Stimulated activated CD4-positive, alpha-beta T cell treated with anti-CD3 and anti-CD28 coated beads, TNF-alpha, amount 100 ng/mL, for 24 hours (primary cell): ENCODE results near the gene CD300LG.
A peak's percentile ranks its signal among the peaks of the same experiment; 100 is the strongest.
"Not testable (repeated sequence)": the region's sequence is repeated elsewhere in the genome, so short reads cannot be mapped to it uniquely, and the experiment has no call there.

ENCODE experiments used
- DNase-seq, 3 experiments: peaks; one replicate each; pipeline ENCODE4 v3.0.0-alpha.2; 2020; ENCODE audit warnings: low read depth in 3 of 3

Gene CD300LG

GRCh38 chr17:43878260-43879175 is 31.5 kb downstream of the CD300LG start:
- DNase-seq = peak; percentile 35 to 69 (median 48)

- no peak for DNase-seq
Observed at GRCh38 chr17:43879723-43880419, 32.9 kb downstream of the CD300LG start.

- DNase-seq = peak in 2 of 3 experiments; percentile 16 to 32
Observed at GRCh38 chr17:43880420-43880991, 33.5 kb downstream of the CD300LG start.

- DNase-seq = no peak
Observed at GRCh38 chr17:43881181-43881580, 34.2 kb downstream of the CD300LG start.

- DNase-seq = no peak
Observed at GRCh38 chr17:43881758-43882505, 35.0 kb downstream of the CD300LG start.

- no peak for DNase-seq
Observed at GRCh38 chr17:43882761-43883415, 35.9 kb downstream of the CD300LG start.

- DNase-seq = no peak
Observed at GRCh38 chr17:43888548-43888947, 41.6 kb downstream of the CD300LG start.

- no peak for DNase-seq
Observed at GRCh38 chr17:43890240-43890639, 43.3 kb downstream of the CD300LG start.

- DNase-seq = no peak
Observed at GRCh38 chr17:43891851-43892646, 45.1 kb downstream of the CD300LG start.

- DNase-seq = no peak
Observed at GRCh38 chr17:43892647-43892952, 45.6 kb downstream of the CD300LG start.

- not testable (repeated sequence) for DNase-seq
Observed at GRCh38 chr17:43894494-43894893, 47.5 kb downstream of the CD300LG start.

- DNase-seq = no peak
Observed at GRCh38 chr17:43897831-43898230, 50.9 kb downstream of the CD300LG start.

GRCh38 chr17:43898446-43898845 is 51.5 kb downstream of the CD300LG start:
- DNase-seq = no peak

- DNase-seq = peak; percentile 63 to 87 (median 70)
Observed at GRCh38 chr17:43900183-43900857, 53.3 kb downstream of the CD300LG start.

GRCh38 chr17:43900858-43901754 is 54.1 kb downstream of the CD300LG start:
- DNase-seq = no peak

GRCh38 chr17:43901861-43902589 is 55.0 kb downstream of the CD300LG start:
- no peak for DNase-seq

- no peak for DNase-seq
Observed at GRCh38 chr17:43905400-43905984, 58.5 kb downstream of the CD300LG start.
